ENCODE measurements around the gene OTOG.

OTOG gene

DNA sequence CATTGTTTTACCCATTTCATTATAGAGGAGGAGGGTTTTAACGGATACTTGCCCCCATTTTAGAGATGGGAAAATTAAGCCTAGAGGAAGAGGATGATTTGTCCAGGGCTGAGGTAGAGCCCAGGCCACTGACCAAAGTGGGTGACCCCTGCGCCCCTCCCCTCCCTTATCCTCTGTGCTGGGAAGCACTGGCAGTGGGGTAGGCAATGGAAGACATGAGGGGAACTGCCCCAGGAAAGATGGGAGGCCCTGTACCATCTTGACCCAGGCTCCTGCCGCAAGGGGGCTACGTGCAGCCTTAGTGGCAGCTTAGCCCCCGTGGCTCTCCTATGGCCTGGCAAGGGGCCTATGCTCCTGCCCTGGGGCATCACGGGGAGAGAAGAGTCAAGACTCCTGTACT, 95.9 kb downstream of the OTOG start:
- in situ Hi-C loops (cut with HindIII; ENCODE audit: low pct_unique_long_range_greater_than_20kb, low sequenced_read_pairs), result no loop called here
- no peak for TF ChIP-seq JUND (IDR thresholded peaks at IDR 0.05; ENCODE audit: low read depth)
- DNase-seq (ENCODE audit: low read depth in 1 of 2, low spot score in 1 of 2), result no peak

DNA sequence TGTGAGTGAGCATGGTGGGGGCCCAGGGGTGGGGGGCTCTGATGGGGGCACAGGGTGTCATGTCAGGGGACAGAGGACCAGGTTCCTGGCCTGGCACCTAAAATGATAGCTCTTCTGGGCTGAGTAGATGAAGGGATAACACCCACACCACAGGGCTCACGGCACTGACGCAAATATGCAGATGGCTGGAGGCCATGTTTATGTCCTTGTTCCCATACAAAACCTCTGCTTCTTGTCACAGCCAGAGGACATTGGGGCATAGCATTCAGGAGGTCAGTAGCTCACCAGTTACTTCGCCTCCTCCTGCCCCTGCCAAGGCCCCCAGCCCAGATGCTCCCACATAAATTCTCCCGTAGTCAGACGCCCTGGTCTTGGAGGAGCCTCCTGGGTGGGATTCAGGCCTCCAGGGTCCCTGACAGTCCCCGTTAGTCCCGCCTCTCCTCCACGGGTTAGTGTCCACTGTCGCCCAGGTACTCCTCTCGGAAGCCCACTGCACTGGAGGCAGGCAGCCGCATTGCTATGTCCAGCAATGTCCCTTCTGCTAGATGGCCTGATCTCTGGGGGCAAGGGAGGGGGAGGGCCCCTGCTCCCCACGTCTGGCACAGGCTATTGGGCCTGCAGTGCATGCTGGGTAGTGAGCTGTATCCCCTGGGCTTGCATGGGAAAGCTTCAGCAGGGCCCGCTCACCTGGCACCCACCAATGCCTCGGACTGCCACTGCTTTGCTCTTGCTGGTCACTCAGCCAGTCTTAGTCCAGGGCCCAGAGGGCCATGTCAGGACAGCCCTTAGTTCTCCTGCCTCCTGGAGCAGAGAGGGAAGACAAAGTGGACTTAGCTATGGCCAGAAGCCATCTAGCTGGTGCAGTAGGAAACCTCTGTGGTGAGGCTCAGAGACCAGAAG, 96.7 kb downstream of the OTOG start:
- TF ChIP-seq JUND (IDR thresholded peaks at IDR 0.05; ENCODE audit: low read depth), result no peak
- DNase-seq (ENCODE audit: low read depth in 1 of 2, low spot score in 1 of 2), result no peak
- in situ Hi-C loops (cut with HindIII; ENCODE audit: low pct_unique_long_range_greater_than_20kb, low sequenced_read_pairs), result no loop called here

DNA sequence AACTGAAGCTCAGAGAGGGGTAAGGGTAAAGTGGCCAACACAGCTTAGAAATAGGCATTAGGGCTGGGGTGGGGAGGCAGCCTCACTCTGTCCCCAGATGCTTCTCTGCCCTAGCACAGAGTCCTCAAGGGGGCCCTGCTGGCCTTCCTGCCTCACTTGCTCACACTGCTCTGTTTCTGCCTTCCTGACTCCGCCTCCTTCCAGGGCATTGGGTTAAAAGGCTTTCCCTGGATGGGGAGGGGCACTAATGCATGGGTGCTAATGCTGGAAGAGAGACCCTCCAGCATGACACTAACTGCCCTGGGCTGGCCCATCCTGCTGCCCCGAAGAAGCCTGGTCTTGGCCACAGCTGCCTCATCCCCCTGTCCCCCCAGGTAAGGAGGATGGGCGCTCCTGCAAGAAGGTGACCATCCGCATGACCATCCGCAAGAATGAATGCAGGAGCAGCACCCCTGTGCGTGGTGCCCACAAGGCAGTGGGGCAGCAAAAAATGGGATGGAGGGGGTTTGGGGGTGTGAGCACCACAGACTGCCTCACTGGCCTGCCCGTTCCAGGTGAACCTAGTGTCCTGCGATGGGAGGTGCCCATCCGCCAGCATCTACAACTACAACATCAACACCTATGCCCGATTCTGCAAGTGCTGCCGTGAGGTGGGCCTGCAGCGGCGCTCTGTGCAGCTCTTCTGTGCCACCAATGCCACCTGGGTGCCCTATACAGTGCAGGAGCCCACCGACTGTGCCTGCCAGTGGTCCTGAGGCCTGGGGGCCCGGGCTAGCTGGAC, 98.3 kb downstream of the OTOG start:
- in situ Hi-C loops (cut with HindIII; ENCODE audit: low pct_unique_long_range_greater_than_20kb, low sequenced_read_pairs), result no loop called here
- TF ChIP-seq JUND (IDR thresholded peaks at IDR 0.05; ENCODE audit: low read depth), result no peak
- no peak for DNase-seq (ENCODE audit: low read depth in 1 of 2, low spot score in 1 of 2)

DNA sequence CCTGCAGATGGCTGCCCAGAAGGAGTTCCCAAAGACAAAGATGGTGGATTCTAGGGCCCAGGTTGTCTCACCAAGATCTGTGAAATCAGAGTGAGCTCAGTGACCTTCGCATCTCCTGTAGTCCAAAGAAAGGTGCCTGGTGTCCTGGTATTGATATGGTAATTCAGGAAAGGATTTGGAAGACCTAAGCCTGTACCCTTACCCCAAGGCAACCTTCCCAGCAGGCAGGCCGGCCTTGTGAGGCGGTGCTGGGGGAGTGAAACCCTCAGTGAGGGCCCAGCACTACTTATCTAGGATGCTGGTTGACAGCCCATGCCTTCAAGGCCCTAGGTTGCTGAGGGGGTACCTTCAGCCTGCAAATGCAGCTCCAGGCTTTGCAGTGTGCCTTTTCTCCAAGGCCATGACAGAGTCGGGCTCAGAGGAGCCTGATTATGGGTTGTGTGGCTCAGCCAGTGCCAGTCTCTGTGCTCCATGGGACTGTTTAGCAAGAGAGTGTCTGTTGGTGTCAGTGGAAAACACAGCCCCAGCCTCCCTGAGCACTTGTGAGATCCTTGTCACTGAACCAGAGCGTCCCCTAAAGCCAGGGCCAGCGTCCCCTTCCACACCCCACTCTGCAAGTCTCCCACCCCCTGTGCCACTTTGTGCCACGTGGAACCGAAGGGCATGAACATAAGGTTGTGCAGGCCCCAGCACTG, 99.5 kb downstream of the OTOG start:
- TF ChIP-seq JUND (IDR thresholded peaks at IDR 0.05; ENCODE audit: low read depth), result no peak
- no peak for DNase-seq (ENCODE audit: low read depth in 1 of 2, low spot score in 1 of 2)
- in situ Hi-C loops (cut with HindIII; ENCODE audit: low pct_unique_long_range_greater_than_20kb, low sequenced_read_pairs), result no loop called here

DNA sequence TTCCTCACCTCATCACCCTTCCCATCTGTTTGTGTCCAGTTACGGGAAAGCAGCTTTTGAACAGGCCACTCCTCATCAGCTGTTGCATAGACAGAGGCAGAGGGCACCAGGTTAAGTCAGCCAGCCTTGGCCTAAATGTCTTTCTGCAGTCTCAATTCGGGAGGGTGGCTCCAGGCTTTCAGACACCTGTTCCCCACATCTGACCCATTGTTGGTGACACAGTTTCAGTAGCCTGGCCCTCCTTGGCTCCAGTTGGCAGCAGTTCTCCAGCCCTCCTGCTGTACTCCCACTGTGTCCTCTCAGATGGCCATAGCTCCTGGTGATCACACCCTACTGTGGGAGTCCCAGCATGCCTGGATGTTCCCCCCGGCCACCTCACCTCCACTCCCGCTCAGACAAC, 101.5 kb downstream of the OTOG start:
- TF ChIP-seq JUND (IDR thresholded peaks at IDR 0.05; ENCODE audit: low read depth), result no peak
- DNase-seq (ENCODE audit: low read depth in 1 of 2, low spot score in 1 of 2), result no peak
- in situ Hi-C loops (cut with HindIII; ENCODE audit: low pct_unique_long_range_greater_than_20kb, low sequenced_read_pairs), result no loop called here

DNA sequence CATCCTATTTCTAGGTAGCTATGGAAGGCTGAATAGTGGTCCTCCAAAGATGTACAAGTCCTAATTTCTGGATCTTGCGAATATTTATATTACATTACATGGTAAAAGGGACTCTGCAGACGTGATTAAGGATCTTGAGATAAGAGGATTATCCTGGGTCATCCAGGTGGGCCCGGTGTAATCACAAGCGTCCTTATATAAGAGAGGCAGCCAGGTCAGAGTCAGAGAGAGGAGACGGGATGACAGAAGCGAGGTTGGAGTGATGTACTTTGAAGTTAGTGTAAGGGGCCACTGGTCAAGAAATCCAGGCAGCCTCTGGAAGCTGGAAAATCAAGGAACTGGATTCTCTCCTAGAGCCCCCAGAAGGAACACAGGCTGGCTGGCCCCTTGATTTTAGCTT, 102.2 kb downstream of the OTOG start:
- in situ Hi-C loops (cut with HindIII; ENCODE audit: low pct_unique_long_range_greater_than_20kb, low sequenced_read_pairs), result no loop called here
- no peak for DNase-seq (ENCODE audit: low read depth in 1 of 2, low spot score in 1 of 2)

DNA sequence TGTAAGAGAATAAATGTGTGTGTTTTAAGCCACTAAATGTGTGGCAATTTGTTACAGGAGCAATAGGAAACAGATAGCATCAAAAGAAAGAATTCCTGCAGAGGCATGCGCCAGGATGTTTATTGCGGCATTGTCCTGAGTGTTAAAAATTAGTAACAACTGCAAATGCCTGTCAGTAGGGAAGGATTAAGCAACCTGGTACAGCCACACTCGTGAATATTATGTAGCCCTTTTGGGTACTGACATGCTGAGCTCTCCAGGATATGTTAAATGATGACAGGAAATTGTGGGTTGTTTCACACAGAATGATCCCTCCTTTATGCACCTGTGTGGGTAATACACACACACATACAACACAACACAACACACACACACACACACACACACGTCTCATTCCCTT, 102.6 kb downstream of the OTOG start:
- DNase-seq (ENCODE audit: low read depth in 1 of 2, low spot score in 1 of 2), result peak in 1 of 2 experiments; percentile 31
- no peak for TF ChIP-seq JUND (IDR thresholded peaks at IDR 0.05; ENCODE audit: low read depth)
- in situ Hi-C loops (cut with HindIII; ENCODE audit: low pct_unique_long_range_greater_than_20kb, low sequenced_read_pairs), result no loop called here

More for the DNA sequence above, 102.2 kb downstream of the OTOG start:
- TF ChIP-seq JUND (IDR thresholded peaks at IDR 0.05; ENCODE audit: low read depth), result no peak

DNA sequence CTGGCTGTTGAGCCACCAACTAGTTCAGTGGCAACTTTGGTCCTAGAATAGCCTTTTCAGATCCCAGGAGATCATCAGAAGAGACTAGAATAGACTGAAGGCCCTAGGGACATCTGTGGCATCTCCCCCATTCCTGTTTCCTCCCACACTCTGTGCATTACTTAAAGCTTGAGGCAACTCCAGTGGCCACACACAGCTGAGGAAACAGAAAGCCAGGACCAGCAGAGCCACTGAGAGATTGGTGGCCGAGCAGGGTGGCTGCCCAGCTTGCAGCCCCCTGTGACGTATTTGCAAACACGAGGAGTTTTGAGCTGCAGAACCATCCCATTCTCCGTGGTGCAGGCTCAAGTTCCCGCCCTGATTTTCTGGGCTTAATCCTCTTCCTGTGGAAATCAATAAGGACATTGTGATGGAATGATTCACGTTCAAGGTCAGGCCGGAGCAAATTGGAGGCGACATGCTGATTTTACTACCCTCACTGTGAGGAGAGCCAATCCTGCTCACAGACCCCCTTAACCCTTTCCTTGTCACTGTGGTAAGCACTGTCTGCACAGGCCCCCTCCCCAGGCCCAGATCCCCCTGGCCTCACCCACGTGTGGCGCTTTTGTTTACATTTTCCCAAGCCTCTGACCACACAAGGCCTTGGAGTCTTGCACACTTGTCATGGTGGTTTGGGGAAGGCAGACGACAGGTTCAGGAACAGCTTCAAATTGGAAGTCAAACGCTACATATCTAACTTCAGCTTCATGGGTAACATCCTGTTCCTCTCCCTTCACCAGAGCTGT, 103.3 kb downstream of the OTOG start:
- DNase-seq (ENCODE audit: low read depth in 1 of 2, low spot score in 1 of 2), result no peak
- in situ Hi-C loops (cut with HindIII; ENCODE audit: low pct_unique_long_range_greater_than_20kb, low sequenced_read_pairs), result no loop called here
- TF ChIP-seq JUND (IDR thresholded peaks at IDR 0.05; ENCODE audit: low read depth), result no peak

DNA sequence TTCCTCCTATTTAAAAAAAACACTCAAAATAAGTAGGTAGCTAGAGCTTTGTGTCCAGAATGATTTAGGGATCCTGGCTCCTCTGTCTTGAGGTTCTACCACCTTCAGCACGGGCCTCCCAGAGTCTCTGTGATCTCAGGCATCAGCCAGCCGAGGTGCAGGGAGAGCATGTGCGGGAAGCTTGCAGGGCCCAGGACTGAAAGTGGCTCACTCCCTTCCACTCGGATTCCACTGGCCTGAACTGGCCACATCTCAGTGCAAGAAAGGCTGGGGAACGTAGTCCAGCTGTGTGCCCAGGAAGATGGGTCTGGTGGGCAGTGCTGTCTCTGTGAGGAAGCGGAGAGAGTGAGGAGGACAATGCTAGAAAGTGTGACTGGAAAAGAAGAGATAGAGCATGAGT, 104.0 kb downstream of the OTOG start:
- no peak for DNase-seq (ENCODE audit: low read depth in 1 of 2, low spot score in 1 of 2)
- no peak for TF ChIP-seq JUND (IDR thresholded peaks at IDR 0.05; ENCODE audit: low read depth)
- in situ Hi-C loops (cut with HindIII; ENCODE audit: low pct_unique_long_range_greater_than_20kb, low sequenced_read_pairs), result no loop called here

DNA sequence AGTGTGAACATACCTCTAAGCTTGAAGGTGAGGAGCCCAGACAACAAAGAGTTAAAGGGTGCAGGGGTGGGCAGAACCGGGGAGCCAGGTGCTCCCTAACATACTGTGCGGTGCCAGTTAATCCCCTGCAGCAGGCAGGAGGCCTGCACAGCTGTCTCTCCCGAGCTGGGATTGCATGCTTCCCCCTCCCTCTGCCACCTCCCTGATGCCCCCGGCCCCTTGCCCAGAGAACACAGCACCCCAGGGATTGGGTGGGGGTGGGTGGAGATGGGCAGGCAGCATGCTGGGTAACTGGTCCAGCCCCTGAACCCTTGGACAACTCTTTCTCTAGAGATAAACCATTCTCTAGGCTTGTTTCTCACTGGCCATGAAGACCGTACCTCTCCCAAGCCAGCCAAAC, 104.6 kb downstream of the OTOG start:
- TF ChIP-seq JUND (IDR thresholded peaks at IDR 0.05; ENCODE audit: low read depth), result no peak
- in situ Hi-C loops (cut with HindIII; ENCODE audit: low pct_unique_long_range_greater_than_20kb, low sequenced_read_pairs), result no loop called here
- DNase-seq (ENCODE audit: low read depth in 1 of 2, low spot score in 1 of 2), result no peak

DNA sequence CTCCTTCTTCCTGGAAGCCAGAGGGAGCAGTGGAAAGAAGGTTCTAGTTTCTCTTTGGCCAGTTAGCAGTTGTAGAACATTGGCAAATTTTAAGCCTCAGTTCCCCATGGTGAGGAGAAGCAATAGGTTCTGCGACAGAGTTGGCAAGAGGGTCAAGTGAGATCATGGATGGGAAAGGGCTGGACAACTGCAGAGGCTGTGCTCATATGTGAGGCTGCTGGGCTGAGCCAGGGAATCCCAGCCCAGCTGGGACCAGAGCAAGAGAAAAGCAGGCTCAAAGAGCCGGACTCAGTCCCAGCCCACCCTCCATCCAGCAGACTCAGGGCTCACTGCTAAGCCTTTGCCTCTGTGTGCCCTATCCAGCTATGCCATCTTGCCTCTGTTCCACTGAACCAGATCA, 105.5 kb downstream of the OTOG start:
- TF ChIP-seq JUND (IDR thresholded peaks at IDR 0.05; ENCODE audit: low read depth), result no peak
- DNase-seq (ENCODE audit: low read depth in 1 of 2, low spot score in 1 of 2), result no peak
- in situ Hi-C loops (cut with HindIII; ENCODE audit: low pct_unique_long_range_greater_than_20kb, low sequenced_read_pairs), result no loop called here

DNA sequence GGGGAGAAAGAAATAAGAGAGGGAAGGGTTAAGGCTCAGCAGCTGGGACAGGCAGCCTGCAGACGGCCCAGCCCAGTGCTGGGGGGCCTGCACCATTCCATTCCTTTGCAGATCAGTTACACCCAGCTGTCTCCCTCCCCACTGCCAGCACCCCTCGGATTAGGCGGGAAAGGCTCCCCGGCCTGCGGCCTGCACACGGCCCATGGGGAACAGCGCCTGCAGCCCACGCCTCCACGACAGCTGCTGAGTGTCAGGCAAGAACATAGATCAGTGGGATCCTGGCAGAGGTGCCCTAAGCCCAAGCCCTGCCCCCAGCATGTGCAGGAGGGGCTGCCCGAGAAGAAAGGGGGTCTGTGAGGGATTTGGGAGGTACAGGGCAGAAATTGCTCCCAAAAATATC, 106.6 kb downstream of the OTOG start:
- no peak for DNase-seq (ENCODE audit: low read depth in 1 of 2, low spot score in 1 of 2)
- in situ Hi-C loops (cut with HindIII; ENCODE audit: low pct_unique_long_range_greater_than_20kb, low sequenced_read_pairs), result no loop called here
- no peak for TF ChIP-seq JUND (IDR thresholded peaks at IDR 0.05; ENCODE audit: low read depth)
